LHCN-M2 (cell line): ENCODE results near the gene CCNL2. TPM values are rescaled to one million over a fixed set of nuclear protein-coding genes. Genes with fewer than 3 reads are reported as not detected.

Source experiments
- DNase-seq: peaks from one replicate; pipeline ENCODE4 v3.0.0-alpha.2; 2012; ENCODE audit warnings: low read depth
- total RNA-seq: library from RNA; depleted of rRNA; stranded (reverse); fragments of >200 nt; gene quantifications from 2 replicates; pipeline ENCODE4 v1.2.3, GENCODE V29; 2014; rRNA removed

The CCNL2 gene
- total RNA-seq, 1 experiment from 2014 or later = 118 TPM

DNA sequence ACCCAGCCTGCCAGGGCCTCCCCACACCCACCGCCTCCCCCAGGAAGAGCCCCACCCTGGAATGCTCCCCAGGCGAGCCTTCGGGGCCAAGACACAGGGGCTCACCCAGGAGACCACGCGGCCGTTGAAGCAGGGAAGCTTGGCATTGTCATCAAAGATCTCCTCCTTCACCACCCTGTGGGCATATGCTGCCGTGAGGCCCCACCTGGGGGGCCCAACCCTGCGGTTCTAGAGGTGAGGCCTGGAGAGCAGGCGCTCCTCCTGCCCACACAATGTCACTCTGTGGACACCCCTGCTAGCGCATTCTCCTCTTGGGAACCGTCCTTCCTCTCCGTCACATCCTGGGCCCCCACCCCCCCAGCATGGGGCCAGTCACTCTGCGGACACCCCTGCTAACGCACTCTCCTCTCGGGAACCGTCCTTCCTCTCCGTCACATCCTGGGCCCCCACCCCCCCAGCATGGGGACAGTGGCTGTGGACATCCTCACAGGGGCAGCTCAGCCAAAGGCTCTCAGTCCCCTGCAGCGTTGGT is 56.5 kb downstream of the CCNL2 start:
- DNase-seq = no peak

DNA sequence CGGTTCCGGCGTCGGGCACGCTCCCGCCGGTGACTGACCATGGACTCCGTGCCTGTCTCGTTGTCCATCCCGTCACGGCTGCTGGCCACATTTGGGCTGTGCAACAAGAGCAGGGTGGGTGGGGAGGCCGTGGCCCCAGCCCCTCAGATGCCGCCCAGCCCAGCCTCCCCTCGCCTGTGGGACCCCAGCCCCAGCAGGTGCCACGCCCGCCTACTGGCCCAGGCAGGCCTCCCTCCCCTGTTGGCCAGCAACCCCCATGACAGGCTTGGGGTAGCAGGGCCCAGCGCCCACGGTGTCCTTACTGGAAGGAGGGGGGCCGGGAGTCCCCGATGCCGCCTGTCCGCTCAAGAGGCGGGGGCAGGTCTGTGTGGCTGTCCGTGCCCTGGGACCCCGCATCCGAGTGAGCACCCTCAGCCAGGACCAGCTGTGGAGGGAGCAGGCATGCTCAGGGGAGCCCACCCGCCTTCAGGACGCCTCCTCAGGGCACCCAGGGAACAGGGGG is 57.0 kb downstream of the CCNL2 start:
- DNase-seq = no peak

GRCh38 chr1:1341549-1342021 is 57.5 kb downstream of the CCNL2 start:
- DNase-seq = no peak

DNA sequence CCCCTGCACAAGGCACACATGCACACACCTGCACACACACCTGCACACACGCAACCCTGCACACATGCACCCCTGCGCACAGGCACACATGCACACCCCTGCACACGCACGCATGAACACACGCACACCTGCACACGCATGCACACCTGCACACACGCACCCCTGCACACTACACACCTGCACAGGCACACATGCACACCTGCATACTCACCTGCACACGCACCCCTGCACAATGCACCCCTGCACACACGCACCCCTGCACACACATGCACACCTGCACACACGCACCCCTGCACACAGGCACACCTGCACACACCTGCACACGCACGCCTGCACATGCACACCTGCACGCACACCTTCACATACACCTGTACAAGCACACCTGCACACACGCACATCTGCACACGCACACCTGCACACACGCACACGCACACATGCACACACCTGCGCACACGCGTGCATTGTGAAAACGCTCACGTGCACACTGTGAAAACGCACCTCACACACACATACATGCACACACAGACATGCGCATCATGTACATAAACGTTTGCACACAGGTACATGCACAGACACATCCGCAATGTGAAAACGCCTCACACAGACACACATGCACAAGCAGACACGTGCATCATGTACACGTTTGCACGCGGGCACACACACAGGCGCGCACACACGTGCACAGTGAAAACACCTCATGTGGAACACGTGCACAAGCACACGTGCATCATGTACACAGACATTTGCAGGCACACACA is 58.2 kb downstream of the CCNL2 start:
- DNase-seq = no peak

DNA sequence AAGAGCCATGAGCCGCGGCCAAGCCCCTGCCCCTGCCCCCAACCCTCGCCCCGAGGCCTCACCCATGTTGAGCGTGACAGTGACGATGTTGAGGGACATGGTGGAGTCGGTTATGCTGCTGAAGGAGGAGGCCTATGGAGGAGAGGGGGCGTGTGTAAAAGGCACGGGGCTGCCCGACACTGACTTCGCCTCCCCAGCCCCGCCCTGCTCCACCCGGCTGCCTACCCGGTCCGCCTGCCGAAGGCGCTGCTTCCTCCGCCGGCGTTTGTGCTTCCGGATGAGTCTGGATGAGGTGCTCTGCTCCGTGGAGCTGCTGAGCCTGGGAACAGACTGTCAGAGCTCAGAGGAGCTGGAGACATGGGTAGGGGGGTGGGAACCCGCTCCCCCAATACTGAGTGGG is 59.0 kb downstream of the CCNL2 start:
- DNase-seq = no peak

GRCh38 chr1:1338278-1338677 is 60.9 kb downstream of the CCNL2 start:
- no peak for DNase-seq

DNA sequence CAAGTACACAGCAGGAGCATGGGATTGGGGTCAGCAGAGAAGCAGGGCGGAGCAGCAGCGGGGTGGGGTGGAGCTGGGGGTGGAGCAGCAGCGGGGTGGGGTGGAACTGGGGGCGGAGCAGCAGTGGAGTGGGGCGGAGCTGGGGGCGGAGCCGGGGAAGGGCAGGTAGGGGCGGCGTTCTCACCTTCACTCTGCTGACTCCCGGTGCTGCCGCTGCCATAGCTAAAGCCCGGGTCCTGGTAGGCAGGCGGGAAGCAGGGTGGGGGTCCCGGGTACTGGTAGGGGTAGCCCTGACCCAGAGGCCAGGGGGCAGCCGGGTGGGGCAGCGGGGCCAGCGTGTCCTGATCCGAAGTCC is 61.4 kb downstream of the CCNL2 start:
- DNase-seq = no peak

GRCh38 chr1:1336931-1337792 is 62.0 kb downstream of the CCNL2 start:
- DNase-seq = no peak

DNA sequence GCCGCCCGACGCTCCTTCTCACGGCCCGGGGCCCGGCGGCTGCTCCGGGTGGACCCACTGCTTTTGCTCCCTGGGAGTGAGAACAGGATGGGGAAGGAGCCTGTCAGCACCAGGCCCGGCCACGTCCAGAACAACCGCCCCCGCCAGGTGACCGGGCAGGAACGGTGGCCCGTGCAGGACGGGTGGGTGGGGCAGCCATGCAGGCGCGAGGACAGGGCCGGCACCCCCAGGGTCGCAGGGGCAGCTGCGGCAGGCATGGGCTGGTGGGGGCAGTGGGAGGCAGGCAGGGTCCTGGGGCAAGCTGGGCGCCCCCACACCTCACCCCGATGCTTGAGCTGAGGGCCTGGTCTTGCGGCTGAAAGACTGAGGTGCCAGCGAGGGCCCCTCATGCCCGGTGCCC is 62.7 kb downstream of the CCNL2 start:
- no peak for DNase-seq

DNA sequence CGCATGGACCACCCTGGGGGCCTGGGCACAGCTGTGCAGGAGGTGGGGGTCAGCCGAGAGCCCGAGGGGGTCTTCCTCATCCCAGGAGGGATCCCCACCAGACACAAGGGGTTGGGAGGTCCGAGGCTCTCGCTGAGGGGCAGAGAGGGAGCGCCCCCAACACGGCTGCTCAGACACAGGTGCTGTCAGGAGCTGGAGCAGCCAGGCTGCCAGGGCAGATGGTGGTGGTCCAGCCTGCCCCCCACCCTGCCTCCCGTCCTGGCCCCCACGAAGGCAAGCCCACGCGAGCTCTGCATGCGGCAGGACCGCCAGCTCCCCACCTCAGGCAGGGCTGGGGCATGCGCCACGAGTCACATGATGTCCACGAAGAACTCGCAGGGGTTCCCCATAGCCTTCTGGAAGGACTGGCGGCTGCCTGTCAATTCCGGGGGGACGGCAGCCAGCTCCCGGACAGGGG is 63.3 kb downstream of the CCNL2 start:
- DNase-seq = no peak

Other genes starting within 250 kb of the CCNL2 start
- not detected in 2 replicates for gene TTLL10, start 225.5 kb downstream of the CCNL2 start, total RNA-seq
- gene TNFRSF18, start 192.7 kb downstream of the CCNL2 start, total RNA-seq = not detected in 2 replicates
- 0.17 and 0.32 TPM in 2 replicates for gene TNFRSF4, start 185.2 kb downstream of the CCNL2 start, total RNA-seq
- 142 and 150 TPM in 2 replicates for gene SDF4, start 167.3 kb downstream of the CCNL2 start, total RNA-seq
- gene B3GALT6, start 167.1 kb downstream of the CCNL2 start, total RNA-seq = 58.0 and 58.3 TPM in 2 replicates
- 0.57 TPM in 1 of 2 replicates, not detected in the other for gene C1QTNF12, start 152.6 kb downstream of the CCNL2 start, total RNA-seq
- 57.4 and 62.3 TPM in 2 replicates for gene UBE2J2, start 125.5 kb downstream of the CCNL2 start, total RNA-seq
- 1.5 and 4.1 TPM in 2 replicates for gene SCNN1D, start 118.9 kb downstream of the CCNL2 start, total RNA-seq
- 71.0 and 76.4 TPM in 2 replicates for gene ACAP3, start 91.4 kb downstream of the CCNL2 start, total RNA-seq
- 31.8 and 34.3 TPM in 2 replicates for gene PUSL1, start 90.7 kb downstream of the CCNL2 start, total RNA-seq
- 76.0 and 85.4 TPM in 2 replicates for gene INTS11, start 74.7 kb downstream of the CCNL2 start, total RNA-seq
- 27.7 and 28.9 TPM in 2 replicates for gene CPTP, start 74.5 kb downstream of the CCNL2 start, total RNA-seq
- gene TAS1R3, start 68.1 kb downstream of the CCNL2 start, total RNA-seq = 0.06 TPM in 1 of 2 replicates, not detected in the other
- gene DVL1, start 49.9 kb downstream of the CCNL2 start, total RNA-seq = 85.6 and 86.6 TPM in 2 replicates
- 292 and 326 TPM in 2 replicates for gene MXRA8, start 40.8 kb downstream of the CCNL2 start, total RNA-seq
- 226 and 234 TPM in 2 replicates for gene AURKAIP1, start 24.1 kb downstream of the CCNL2 start, total RNA-seq
- gene MRPL20, start 8.0 kb upstream of the CCNL2 start, total RNA-seq = 126 and 134 TPM in 2 replicates
- not detected in 2 replicates for gene ANKRD65, start 21.9 kb upstream of the CCNL2 start, total RNA-seq
- 1.1 TPM in 2 replicates for gene VWA1, start 36.4 kb upstream of the CCNL2 start, total RNA-seq
- gene ATAD3C, start 50.4 kb upstream of the CCNL2 start, total RNA-seq = not detected in 2 replicates
- gene ATAD3B, start 72.4 kb upstream of the CCNL2 start, total RNA-seq = 29.2 and 38.7 TPM in 2 replicates
- gene ATAD3A, start 112.8 kb upstream of the CCNL2 start, total RNA-seq = 65.0 and 67.9 TPM in 2 replicates
- 0.63 and 0.83 TPM in 2 replicates for gene TMEM240, start 141.3 kb upstream of the CCNL2 start, total RNA-seq
- gene SSU72, start 175.5 kb upstream of the CCNL2 start, total RNA-seq = 72.5 and 80.6 TPM in 2 replicates
- 3.3 and 5.9 TPM in 2 replicates for gene FNDC10, start 200.8 kb upstream of the CCNL2 start, total RNA-seq
- gene MIB2, start 216.2 kb upstream of the CCNL2 start, total RNA-seq = 43.6 and 63.4 TPM in 2 replicates
- gene MMP23B, start 232.8 kb upstream of the CCNL2 start, total RNA-seq = 0.34 and 0.38 TPM in 2 replicates